ENCODE measurements around the gene MYH15.

Gene MYH15

GRCh38 chr3:108406063-108406660 is 104.2 kb downstream of the MYH15 start:
- Mint-ChIP-seq H3K36me3 (ENCODE audit: low read depth) (no peaks in the 10 kb centered on the region), H3K4me3 (no peak overlapping the region), H3K27ac (no peak overlapping the region), H3K4me1 (peaks cover 12% of the 10 kb centered on the region), H3K27me3 (ENCODE audit: low read depth, poor library complexity) (no peaks in the 10 kb centered on the region), H3K9me3 (peaks cover 6% of the 10 kb centered on the region)
- no peak for TF ChIP-seq CTCF (IDR thresholded peaks at IDR 0.05)
- no peak for DNase-seq

- H3K27ac Mint-ChIP-seq, result no peak overlapping the region
- TF ChIP-seq CTCF (IDR thresholded peaks at IDR 0.05), result no peak
- no peaks in the 10 kb centered on the region for H3K27me3 Mint-ChIP-seq (ENCODE audit: low read depth, poor library complexity)
- no peak overlapping the region for H3K4me3 Mint-ChIP-seq
- no peak for DNase-seq
- peaks cover 8% of the 10 kb centered on the region for H3K36me3 Mint-ChIP-seq (ENCODE audit: low read depth)
- peaks cover 12% of the 10 kb centered on the region for H3K4me1 Mint-ChIP-seq
- H3K9me3 Mint-ChIP-seq, result peaks cover 12% of the 10 kb centered on the region
These were observed 106.0 kb downstream of the MYH15 start for GRCh38 chr3:108404368-108404767.

DNA sequence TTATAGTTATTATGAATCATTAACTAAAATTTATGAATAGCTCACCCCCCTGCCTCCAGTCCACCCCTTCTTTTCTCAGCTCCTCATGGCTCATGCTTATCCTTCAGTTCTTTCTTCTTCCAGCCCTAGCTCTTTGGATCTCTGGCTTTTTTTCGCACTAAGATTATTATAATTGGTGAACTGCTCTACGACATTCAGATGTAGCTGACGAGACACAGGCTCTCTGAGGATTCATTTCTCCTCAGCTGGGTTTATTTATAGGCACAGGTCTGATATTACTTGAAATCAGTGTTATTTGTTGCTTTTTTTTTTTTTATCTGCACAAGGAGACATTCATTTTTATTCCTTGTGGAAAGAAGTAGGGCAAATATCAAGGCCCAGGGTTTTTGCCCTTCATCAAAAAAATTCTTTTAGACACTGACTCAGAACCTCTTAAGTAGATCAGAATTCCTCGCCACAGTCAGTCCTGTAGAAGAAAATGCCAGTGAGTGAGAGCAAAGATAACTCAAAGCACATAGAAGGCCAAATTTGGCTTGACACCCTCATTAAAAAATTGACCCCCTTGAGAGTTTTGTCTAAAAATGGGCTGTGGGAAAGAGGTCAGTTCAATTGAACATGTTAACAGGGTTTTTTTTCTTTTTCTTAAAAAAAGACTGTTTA is 106.6 kb downstream of the MYH15 start:
- Mint-ChIP-seq H3K9me3 (peaks cover 12% of the 10 kb centered on the region), H3K27ac (peak overlapping the region; percentile 13), H3K4me3 (no peak overlapping the region), H3K36me3 (ENCODE audit: low read depth) (peaks cover 8% of the 10 kb centered on the region), H3K4me1 (peaks cover 12% of the 10 kb centered on the region), H3K27me3 (ENCODE audit: low read depth, poor library complexity) (no peaks in the 10 kb centered on the region)
- DNase-seq, result no peak
- TF ChIP-seq CTCF (IDR thresholded peaks at IDR 0.05), result no peak

- H3K4me3 Mint-ChIP-seq, result no peak overlapping the region
- TF ChIP-seq CTCF (IDR thresholded peaks at IDR 0.05), result no peak
- peaks cover 12% of the 10 kb centered on the region for H3K9me3 Mint-ChIP-seq
- H3K4me1 Mint-ChIP-seq, result peaks cover 12% of the 10 kb centered on the region
- H3K36me3 Mint-ChIP-seq (ENCODE audit: low read depth), result peaks cover 8% of the 10 kb centered on the region
- H3K27ac Mint-ChIP-seq, result no peak overlapping the region
- no peak for DNase-seq
- H3K27me3 Mint-ChIP-seq (ENCODE audit: low read depth, poor library complexity), result no peaks in the 10 kb centered on the region
These were observed 107.2 kb downstream of the MYH15 start for GRCh38 chr3:108403198-108403597.

DNA sequence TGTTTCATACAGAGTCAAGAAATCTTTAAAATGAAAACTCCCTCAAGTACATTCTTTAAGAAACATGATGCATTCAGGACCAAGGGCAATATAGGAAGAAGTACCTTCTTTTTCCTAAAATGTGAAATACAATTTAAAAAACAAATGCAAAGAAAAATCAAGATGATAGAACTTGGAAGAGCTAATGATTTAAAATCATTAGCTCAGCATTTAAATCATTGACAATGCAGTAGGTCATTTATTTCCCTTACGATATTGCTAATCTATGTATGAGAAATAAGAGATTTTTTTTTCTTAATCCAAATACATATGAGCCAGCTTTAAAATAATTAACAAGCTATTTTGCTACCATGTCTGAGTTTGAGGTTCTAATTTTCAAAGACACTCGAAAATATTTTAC is 108.6 kb downstream of the MYH15 start:
- Mint-ChIP-seq H3K36me3 (ENCODE audit: low read depth) (peaks cover 8% of the 10 kb centered on the region), H3K27ac (no peak overlapping the region), H3K9me3 (peaks cover 12% of the 10 kb centered on the region), H3K27me3 (ENCODE audit: low read depth, poor library complexity) (no peaks in the 10 kb centered on the region), H3K4me3 (no peak overlapping the region), H3K4me1 (peaks cover 12% of the 10 kb centered on the region)
- DNase-seq, result no peak
- no peak for TF ChIP-seq CTCF (IDR thresholded peaks at IDR 0.05)

GRCh38 chr3:108398510-108398909 is 111.9 kb downstream of the MYH15 start:
- no peak overlapping the region for H3K4me3 Mint-ChIP-seq
- peaks cover 12% of the 10 kb centered on the region for H3K9me3 Mint-ChIP-seq
- no peak overlapping the region for H3K27ac Mint-ChIP-seq
- no peak for DNase-seq
- TF ChIP-seq CTCF (IDR thresholded peaks at IDR 0.05), result no peak
- peaks cover 8% of the 10 kb centered on the region for H3K36me3 Mint-ChIP-seq (ENCODE audit: low read depth)
- H3K27me3 Mint-ChIP-seq (ENCODE audit: low read depth, poor library complexity), result no peaks in the 10 kb centered on the region
- H3K4me1 Mint-ChIP-seq, result no peaks in the 10 kb centered on the region
